ENCODE results near the gene TMEM258. TPM values are rescaled to one million over a fixed set of nuclear protein-coding genes. Genes with fewer than 3 reads are reported as not detected.

The TMEM258 gene
- total and polyA plus RNA-seq, 9 of the 15 experiments (the other 6 are each of a cell fraction or from before 2014, with no cell fraction given) = 97.2 to 856 (median 231) TPM

- TF ChIP-seq, protein P1, sequence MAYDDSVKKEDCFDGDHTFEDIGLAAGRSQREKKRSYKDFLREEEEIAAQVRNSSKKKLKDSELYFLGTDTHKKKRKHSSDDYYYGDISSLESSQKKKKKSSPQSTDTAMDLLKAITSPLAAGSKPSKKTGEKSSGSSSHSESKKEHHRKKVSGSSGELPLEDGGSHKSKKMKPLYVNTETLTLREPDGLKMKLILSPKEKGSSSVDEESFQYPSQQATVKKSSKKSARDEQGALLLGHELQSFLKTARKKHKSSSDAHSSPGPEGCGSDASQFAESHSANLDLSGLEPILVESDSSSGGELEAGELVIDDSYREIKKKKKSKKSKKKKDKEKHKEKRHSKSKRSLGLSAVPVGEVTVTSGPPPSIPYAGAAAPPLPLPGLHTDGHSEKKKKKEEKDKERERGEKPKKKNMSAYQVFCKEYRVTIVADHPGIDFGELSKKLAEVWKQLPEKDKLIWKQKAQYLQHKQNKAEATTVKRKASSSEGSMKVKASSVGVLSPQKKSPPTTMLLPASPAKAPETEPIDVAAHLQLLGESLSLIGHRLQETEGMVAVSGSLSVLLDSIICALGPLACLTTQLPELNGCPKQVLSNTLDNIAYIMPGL (CRISPR knock-in tag; IDR thresholded peaks at IDR 0.05) = no peak
- TF ChIP-seq KHSRP (IDR thresholded peaks at IDR 0.05) (no peak), UBTF (IDR thresholded peaks at IDR 0.05; ENCODE audit: borderline replicate concordance in 1 of 2, low read depth in 2 of 2, low read length in 2 of 2) (0 out of 4 replicates have a peak, but pooled peaks of 1 of the 2 experiments have one; percentile 63), PCBP1 (IDR thresholded peaks at IDR 0.05; ENCODE audit: low read depth, low read length, poor library complexity, severe bottlenecking) (no peak), IRF1 (CRISPR knock-in tag; IDR thresholded peaks at IDR 0.05; ENCODE audit: borderline replicate concordance) (no peak), ZNF253 (CRISPR knock-in tag; conservative IDR thresholded peaks at IDR 0.05) (no peak), ZNF586 (CRISPR knock-in tag; conservative IDR thresholded peaks at IDR 0.05) (no peak), FUS (optimal IDR thresholded peaks at IDR 0.05; ENCODE audit: low read depth, low read length) (no peak), MTA3 (IDR thresholded peaks at IDR 0.05; ENCODE audit: borderline replicate concordance) (no peak; the same call in 1 of the 2 replicates), EP300 (IDR thresholded peaks at IDR 0.05; ENCODE audit: low read length) (no peak), KDM4B (IDR thresholded peaks at IDR 0.05; ENCODE audit: borderline replicate concordance in 2 of 2, low read depth in 1 of 2) (peak in 1 of 2 experiments; percentile 69; a peak in 2 of 4 replicates), ZBTB5 (IDR thresholded peaks at IDR 0.05) (no peak), ERF (CRISPR knock-in tag; IDR thresholded peaks at IDR 0.05) (peak; percentile 32), HEY1 (CRISPR knock-in tag; IDR thresholded peaks at IDR 0.05; ENCODE audit: borderline replicate concordance) (no peak)
- TF ChIP-seq, protein P2, sequence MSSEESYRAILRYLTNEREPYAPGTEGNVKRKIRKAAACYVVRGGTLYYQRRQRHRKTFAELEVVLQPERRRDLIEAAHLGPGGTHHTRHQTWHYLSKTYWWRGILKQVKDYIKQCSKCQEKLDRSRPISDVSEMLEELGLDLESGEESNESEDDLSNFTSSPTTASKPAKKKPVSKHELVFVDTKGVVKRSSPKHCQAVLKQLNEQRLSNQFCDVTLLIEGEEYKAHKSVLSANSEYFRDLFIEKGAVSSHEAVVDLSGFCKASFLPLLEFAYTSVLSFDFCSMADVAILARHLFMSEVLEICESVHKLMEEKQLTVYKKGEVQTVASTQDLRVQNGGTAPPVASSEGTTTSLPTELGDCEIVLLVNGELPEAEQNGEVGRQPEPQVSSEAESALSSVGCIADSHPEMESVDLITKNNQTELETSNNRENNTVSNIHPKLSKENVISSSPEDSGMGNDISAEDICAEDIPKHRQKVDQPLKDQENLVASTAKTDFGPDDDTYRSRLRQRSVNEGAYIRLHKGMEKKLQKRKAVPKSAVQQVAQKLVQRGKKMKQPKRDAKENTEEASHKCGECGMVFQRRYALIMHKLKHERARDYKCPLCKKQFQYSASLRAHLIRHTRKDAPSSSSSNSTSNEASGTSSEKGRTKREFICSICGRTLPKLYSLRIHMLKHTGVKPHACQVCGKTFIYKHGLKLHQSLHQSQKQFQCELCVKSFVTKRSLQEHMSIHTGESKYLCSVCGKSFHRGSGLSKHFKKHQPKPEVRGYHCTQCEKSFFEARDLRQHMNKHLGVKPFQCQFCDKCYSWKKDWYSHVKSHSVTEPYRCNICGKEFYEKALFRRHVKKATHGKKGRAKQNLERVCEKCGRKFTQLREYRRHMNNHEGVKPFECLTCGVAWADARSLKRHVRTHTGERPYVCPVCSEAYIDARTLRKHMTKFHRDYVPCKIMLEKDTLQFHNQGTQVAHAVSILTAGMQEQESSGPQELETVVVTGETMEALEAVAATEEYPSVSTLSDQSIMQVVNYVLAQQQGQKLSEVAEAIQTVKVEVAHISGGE (CRISPR knock-in tag; IDR thresholded peaks at IDR 0.05) = peak; percentile 77 to 96 (median 79); a peak in 5 of 6 replicates
Observed at GRCh38 chr11:61792310-61793082, at the start of gene TMEM258, which contains the start of gene FEN1 (continued).

Data from K562 (cell line).